Activated CD8-positive, alpha-beta memory T cell treated with anti-CD3 and anti-CD28 coated beads, Interleukin-2, amount 10 ng/mL, durations not matched to agents 7 days and 5 days (primary cell): ENCODE data around the gene INHBA. TPM values are rescaled to one million over a fixed set of nuclear protein-coding genes. Genes with fewer than 3 reads are reported as not detected.

Experiments used
- ATAC-seq: fragments of 150-1000 bp; cut with Tn5 transposase; one replicate; pipeline ENCODE4 v1.10.0; 2021; ENCODE audit warnings: moderate library complexity
- CTCF ChIA-PET: fragments of 350-600 bp; sonication (Branson Sonifier 250); formaldehyde crosslinking; loops from one replicate; lab custom pipeline; 2021; ENCODE audit warnings: antibody characterized with exemption; lab: Charles Lee
- DNase-seq: peaks from one replicate; pipeline ENCODE4 v3.0.0-alpha.2; 2020
- H3K27ac Mint-ChIP-seq: one replicate; pipeline ENCODE4 v1.8.0; 2021; ENCODE audit warnings: mild to moderate bottlenecking, mixed read lengths
- H3K27me3 Mint-ChIP-seq: one replicate; pipeline ENCODE4 v1.8.0; 2021; ENCODE audit warnings: mixed read lengths
- H3K36me3 Mint-ChIP-seq: one replicate; pipeline ENCODE4 v1.8.0; 2021; ENCODE audit warnings: mild to moderate bottlenecking, mixed read lengths
- H3K4me1 Mint-ChIP-seq: one replicate; pipeline ENCODE4 v1.8.0; 2021; ENCODE audit warnings: mixed read lengths
- H3K4me3 Mint-ChIP-seq: one replicate; pipeline ENCODE4 v1.8.0; 2021; ENCODE audit warnings: mild to moderate bottlenecking, moderate library complexity, mixed read lengths
- H3K9me3 Mint-ChIP-seq: one replicate; pipeline ENCODE4 v1.8.0; 2022; ENCODE audit warnings: low read depth, mixed read lengths
- total RNA-seq, 2 experiments: library from RNA; stranded (reverse); gene quantifications; one replicate each; pipeline ENCODE4 v1.2.3, GENCODE V29; 2021

INHBA gene
- total RNA-seq, 2 experiments from 2014 or later, result not detected

- H3K27me3 Mint-ChIP-seq, result peaks cover 42% of the 10 kb centered on the region
- CTCF ChIA-PET, result interaction anchor here (1.6 to 2.0 kb wide), 3 partner anchors 10 to 703 kb away, joined by 4 to 11 read pairs (median 6); no protein-coding TSS in a partner anchor
- no peak for ATAC-seq
- no peak overlapping the region for H3K27ac Mint-ChIP-seq
- H3K4me3 Mint-ChIP-seq, result no peak overlapping the region
- H3K9me3 Mint-ChIP-seq, result no peaks in the 10 kb centered on the region
- no peaks in the 10 kb centered on the region for H3K36me3 Mint-ChIP-seq
- DNase-seq, result no peak
- H3K4me1 Mint-ChIP-seq, result peaks cover 12% of the 10 kb centered on the region
Measured at GRCh38 chr7:41706228-41706930, 3.5 kb upstream of the INHBA start.

GRCh38 chr7:41705109-41705901, 2.4 kb upstream of the INHBA start:
- peaks cover 51% of the 10 kb centered on the region for H3K27me3 Mint-ChIP-seq
- no peaks in the 10 kb centered on the region for H3K36me3 Mint-ChIP-seq
- peak; percentile 95 for ATAC-seq
- H3K4me1 Mint-ChIP-seq, result peaks cover 12% of the 10 kb centered on the region
- peak; percentile 76 for DNase-seq
- H3K9me3 Mint-ChIP-seq, result no peaks in the 10 kb centered on the region
- CTCF ChIA-PET, result interaction anchor here (0.8 to 2.0 kb wide), 5 partner anchors 10 to 702 kb away, joined by 3 to 11 read pairs (median 4); no protein-coding TSS in a partner anchor
- peak overlapping the region; percentile 68 for H3K4me3 Mint-ChIP-seq
- no peak overlapping the region for H3K27ac Mint-ChIP-seq

DNA sequence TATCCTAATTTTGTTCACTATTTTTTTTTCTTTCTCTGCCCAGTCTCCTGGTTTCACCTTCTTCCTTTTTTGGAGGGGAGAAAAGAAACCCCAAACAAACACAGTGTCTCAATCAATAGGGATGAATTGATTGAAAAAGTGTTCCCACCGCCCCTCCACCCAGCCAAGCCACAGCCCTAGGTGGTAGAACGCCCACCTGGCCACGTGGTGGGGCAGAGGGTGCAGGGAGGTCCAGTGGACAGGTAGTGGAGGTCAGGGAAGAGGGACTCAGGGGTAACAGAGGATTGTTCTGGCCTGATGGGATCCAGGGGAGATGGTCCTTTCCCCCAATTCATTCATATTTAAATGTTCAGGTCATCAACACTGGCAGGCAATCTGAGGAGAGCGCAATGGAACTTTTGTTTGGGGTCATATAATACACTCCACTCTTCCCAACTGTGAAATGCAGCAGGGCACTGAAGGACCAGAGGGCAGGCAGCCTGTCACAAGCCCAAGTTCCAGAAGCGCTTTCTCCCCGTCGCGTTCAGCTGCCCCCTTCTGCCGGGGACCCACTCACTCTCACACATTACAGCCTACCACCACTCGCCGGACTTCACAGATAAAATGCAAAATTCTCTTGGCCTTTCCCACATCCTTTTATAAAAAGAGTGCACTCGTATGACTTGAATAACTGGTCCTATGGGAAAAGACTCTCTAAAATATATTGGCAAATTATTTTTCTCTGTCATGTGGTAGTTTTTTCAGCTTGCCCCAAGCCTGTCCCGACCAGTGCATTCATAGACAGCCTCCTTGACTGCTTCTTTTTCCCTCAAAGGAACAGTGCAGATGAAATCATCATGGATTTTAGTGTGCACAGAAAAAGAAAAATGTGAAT, 1.6 kb downstream of the INHBA start:
- no peak for ATAC-seq
- Mint-ChIP-seq H3K27me3 (peaks cover 72% of the 10 kb centered on the region), H3K4me3 (no peak overlapping the region), H3K9me3 (no peaks in the 10 kb centered on the region), H3K27ac (no peak overlapping the region), H3K4me1 (peaks cover 12% of the 10 kb centered on the region), H3K36me3 (no peaks in the 10 kb centered on the region)
- CTCF ChIA-PET, result no interaction called here
- no peak for DNase-seq

GRCh38 chr7:41700044-41700471, 2.8 kb downstream of the INHBA start:
- CTCF ChIA-PET, result no interaction called here
- H3K4me1 Mint-ChIP-seq, result peaks cover 4% of the 10 kb centered on the region
- ATAC-seq (no peak), DNase-seq (no peak)
- no peaks in the 10 kb centered on the region for H3K36me3 Mint-ChIP-seq
- no peak overlapping the region for H3K27ac Mint-ChIP-seq
- no peak overlapping the region for H3K4me3 Mint-ChIP-seq
- no peaks in the 10 kb centered on the region for H3K9me3 Mint-ChIP-seq
- H3K27me3 Mint-ChIP-seq, result peaks cover 66% of the 10 kb centered on the region

- H3K4me1 Mint-ChIP-seq, result peaks cover 2% of the 10 kb centered on the region
- CTCF ChIA-PET, result no interaction called here
Measured at GRCh38 chr7:41699516-41699915, 3.4 kb downstream of the INHBA start.

DNA sequence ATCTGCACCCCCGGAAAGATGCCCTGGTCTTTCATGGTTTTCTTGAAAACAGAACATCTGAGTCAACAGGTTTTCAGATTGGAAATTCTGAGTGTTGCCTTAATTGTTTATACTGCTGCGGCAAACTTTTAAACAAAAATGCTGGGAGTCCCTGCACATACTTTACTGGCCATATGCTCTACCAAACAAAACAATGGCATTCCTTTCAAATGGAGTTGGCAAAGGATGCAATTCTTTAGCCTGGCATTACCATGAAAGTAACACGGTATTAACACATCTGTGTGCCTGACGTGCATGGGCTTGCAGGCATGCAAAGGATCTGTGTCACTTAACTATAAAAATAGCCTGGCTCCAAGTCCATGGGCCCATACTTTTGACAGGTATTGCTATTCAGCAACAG, 4.2 kb downstream of the INHBA start:
- CTCF ChIA-PET, result no interaction called here
- Mint-ChIP-seq H3K27ac (no peak overlapping the region), H3K4me3 (no peak overlapping the region), H3K27me3 (peaks cover 56% of the 10 kb centered on the region), H3K9me3 (no peaks in the 10 kb centered on the region), H3K4me1 (no peaks in the 10 kb centered on the region), H3K36me3 (no peaks in the 10 kb centered on the region)
- ATAC-seq (no peak), DNase-seq (no peak)

More at GRCh38 chr7:41699516-41699915, 3.4 kb downstream of the INHBA start:
- Mint-ChIP-seq H3K36me3 (no peaks in the 10 kb centered on the region), H3K9me3 (no peaks in the 10 kb centered on the region), H3K4me3 (no peak overlapping the region), H3K27me3 (peaks cover 64% of the 10 kb centered on the region), H3K27ac (no peak overlapping the region)
- DNase-seq (no peak), ATAC-seq (no peak)

GRCh38 chr7:41698114-41698513, 4.8 kb downstream of the INHBA start:
- Mint-ChIP-seq H3K4me1 (no peaks in the 10 kb centered on the region), H3K27me3 (peaks cover 52% of the 10 kb centered on the region), H3K27ac (no peak overlapping the region), H3K4me3 (no peak overlapping the region), H3K36me3 (no peaks in the 10 kb centered on the region), H3K9me3 (no peaks in the 10 kb centered on the region)
- CTCF ChIA-PET, result no interaction called here
- DNase-seq, result no peak
- no peak for ATAC-seq

- Mint-ChIP-seq H3K4me1 (no peaks in the 10 kb centered on the region), H3K9me3 (no peaks in the 10 kb centered on the region), H3K36me3 (no peaks in the 10 kb centered on the region), H3K4me3 (no peak overlapping the region), H3K27me3 (peaks cover 36% of the 10 kb centered on the region), H3K27ac (no peak overlapping the region)
- CTCF ChIA-PET, result interaction anchor here (1.1 to 1.2 kb wide), 2 partner anchors 9 kb away, joined by 3 to 4 read pairs; no protein-coding TSS in a partner anchor
- DNase-seq (no peak), ATAC-seq (no peak)
Measured at GRCh38 chr7:41696323-41696916, 6.5 kb downstream of the INHBA start.

DNA sequence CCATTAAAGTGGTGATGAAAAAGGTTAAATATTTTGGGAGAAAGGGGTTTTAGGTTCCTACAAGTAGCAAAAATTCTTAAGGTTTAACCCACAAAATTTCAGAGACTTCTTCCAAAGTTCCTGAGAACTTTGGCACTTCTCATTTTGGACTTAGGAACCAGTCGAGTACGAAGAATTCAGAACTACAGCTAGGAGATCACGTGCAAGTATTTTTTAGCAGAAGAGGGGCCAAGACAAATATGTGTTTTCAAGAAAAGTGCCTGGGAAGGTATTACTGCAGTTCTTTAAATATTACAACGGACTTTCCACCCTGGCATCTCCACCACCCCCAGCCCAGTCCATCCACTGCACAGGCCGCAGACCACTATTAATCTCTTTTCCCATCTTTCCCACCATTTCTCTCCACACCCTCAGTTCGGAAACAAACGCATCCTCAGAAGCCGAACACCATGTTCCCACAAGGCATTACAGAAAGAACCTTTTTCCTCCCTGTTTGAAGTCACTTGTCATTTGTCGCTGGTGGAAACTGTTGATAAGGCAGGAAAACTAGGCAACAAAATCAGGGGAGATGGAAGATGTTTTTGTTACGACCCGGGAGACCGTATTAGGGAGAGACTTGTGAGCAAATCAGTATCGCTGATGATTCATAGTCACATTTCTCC, 7.1 kb downstream of the INHBA start:
- CTCF ChIA-PET, result interaction anchor here (1.1 to 1.2 kb wide), 2 partner anchors 9 kb away, joined by 3 to 4 read pairs; no protein-coding TSS in a partner anchor
- Mint-ChIP-seq H3K27ac (no peak overlapping the region), H3K4me1 (no peaks in the 10 kb centered on the region), H3K36me3 (no peaks in the 10 kb centered on the region), H3K27me3 (peaks cover 30% of the 10 kb centered on the region), H3K9me3 (no peaks in the 10 kb centered on the region), H3K4me3 (no peak overlapping the region)
- DNase-seq (no peak), ATAC-seq (no peak)

GRCh38 chr7:41694495-41694894, 8.4 kb downstream of the INHBA start:
- Mint-ChIP-seq H3K27me3 (peaks cover 20% of the 10 kb centered on the region), H3K4me1 (no peaks in the 10 kb centered on the region), H3K27ac (no peak overlapping the region), H3K4me3 (no peak overlapping the region), H3K36me3 (no peaks in the 10 kb centered on the region), H3K9me3 (no peaks in the 10 kb centered on the region)
- CTCF ChIA-PET, result no interaction called here
- no peak for ATAC-seq
- no peak for DNase-seq

GRCh38 chr7:41693150-41693997, 9.5 kb downstream of the INHBA start:
- no peaks in the 10 kb centered on the region for H3K9me3 Mint-ChIP-seq
- H3K4me3 Mint-ChIP-seq, result no peak overlapping the region
- no peak overlapping the region for H3K27ac Mint-ChIP-seq
- H3K27me3 Mint-ChIP-seq, result peaks cover 9% of the 10 kb centered on the region
- ATAC-seq (no peak), DNase-seq (no peak)
- CTCF ChIA-PET, result interaction anchor here (1.2 kb wide), 1 partner anchor 12 kb away, joined by 4 read pairs; no protein-coding TSS in a partner anchor
- no peaks in the 10 kb centered on the region for H3K4me1 Mint-ChIP-seq
- no peaks in the 10 kb centered on the region for H3K36me3 Mint-ChIP-seq
